GM19468 (cell line): ENCODE data around the gene VAV1.

Experiments
- ATAC-seq: cut with Tn5 transposase; IDR thresholded peaks from one replicate; pipeline ENCODE4 v1.9.1; 2021; ENCODE audit warnings: mild to moderate bottlenecking, moderate library complexity, moderate number of reproducible peaks; ENCODE audit not compliant: unreplicated experiment; ENCODE audit errors: extremely low read depth

The VAV1 gene

DNA sequence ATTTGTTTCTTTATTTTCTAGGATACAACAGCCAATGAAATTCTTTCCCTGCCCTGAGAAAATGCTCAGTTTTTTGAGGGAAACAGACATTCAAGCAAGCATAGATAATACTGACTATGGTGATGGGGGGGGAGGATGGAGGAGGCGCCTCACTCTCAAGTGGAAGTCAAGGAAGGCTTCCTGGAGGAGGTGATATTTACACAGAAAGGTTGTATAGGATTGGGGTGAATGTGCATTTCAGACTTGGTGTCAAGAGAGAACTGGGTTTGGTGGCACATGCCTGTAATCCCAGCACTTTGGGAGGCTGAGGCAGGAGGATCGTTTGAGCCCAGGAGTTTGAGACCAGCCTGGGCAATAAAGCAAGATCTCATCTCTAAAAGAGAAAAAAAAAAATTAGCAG is 102.7 kb downstream of the VAV1 start:
- ATAC-seq: no peak

- no peak for ATAC-seq
Observed at GRCh38 chr19:6876748-6877147, 104.2 kb downstream of the VAV1 start.

DNA sequence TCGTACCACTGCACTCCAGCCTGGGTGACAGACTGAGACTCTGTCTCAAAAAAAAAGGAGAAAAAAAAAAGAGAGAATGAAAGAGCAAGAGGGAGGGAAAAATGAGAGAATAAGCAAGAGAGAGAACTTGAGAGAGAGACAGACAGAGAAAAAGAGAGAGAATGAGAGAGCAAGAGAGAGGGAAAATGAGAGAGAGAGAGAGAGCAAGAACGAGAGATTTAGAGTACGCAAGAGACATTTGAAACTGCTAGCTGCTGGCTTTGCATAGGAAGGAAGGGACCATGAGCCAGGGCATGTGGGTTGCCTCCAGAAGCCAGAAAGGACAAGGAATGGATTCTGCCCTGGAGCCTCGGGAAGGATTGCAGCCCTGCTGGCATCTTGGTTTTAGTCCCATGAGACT is 105.3 kb downstream of the VAV1 start:
- ATAC-seq: no peak

GRCh38 chr19:6886277-6886897 is 113.9 kb downstream of the VAV1 start:
- no peak for ATAC-seq

DNA sequence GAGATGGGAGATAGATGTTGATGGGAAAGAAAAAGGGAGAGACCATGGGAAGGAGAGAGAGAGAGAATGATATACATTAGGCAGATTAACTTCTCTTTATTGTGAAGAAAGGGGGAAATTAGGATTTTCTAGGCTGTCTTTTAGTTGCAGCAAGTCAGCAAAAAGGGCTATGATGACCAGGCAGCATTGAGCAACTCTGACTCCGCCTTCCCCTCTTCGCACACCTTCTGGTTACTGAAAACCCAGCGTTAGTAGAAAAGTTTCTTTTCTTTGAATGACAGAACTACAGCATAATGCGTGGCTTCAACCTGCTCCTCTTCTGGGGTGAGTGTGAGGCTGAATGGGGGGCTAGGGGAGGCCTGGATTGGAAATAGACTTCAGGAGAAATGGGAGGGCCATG is 114.8 kb downstream of the VAV1 start, which contains the start of gene ADGRE1:
TSS of gene ADGRE1 (plus strand) at position 264 of the 400 bp plus-strand sequence. CDS start at position 294, 30 bp downstream.
- no peak for ATAC-seq

DNA sequence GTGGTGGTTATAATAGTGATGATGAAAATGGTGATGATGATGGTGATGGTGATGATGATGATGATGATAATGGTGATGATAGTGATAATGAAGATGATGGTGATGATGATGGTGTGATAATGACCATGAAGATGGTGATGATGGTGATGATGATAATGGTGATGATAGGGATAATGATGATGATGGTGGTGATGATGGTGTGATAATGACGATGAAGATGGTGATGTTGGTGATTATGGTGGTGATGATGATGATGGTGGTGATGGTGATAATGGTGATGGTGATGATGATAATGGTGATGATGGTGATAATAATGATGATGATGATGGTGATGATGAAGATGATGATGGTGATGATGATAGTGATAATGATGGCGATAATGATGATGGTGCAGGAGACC is 116.5 kb downstream of the VAV1 start:
- ATAC-seq: no peak

DNA sequence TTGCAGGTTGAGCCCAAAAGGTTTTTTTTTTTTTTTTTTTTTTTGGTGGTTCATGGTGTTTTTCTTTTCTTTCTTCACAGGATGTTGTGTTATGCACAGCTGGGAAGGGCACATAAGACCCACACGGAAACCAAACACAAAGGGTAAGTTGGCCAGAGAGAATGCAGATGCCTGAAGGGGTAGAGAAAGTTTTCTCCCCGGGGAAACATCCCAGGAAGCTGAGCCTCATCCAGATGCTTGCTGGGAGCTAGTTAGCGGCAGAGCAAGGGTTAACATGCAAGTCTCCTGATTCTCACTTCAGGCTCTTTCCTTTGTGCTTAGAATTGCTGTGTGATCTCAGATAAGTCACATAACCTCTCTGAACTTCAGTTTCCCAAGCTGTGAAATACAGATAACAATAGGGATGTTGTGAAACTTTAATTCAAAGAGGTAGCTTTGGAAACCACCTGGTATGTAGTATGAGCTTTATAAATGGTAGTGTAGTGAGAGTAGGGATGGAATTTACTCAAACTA is 117.9 kb downstream of the VAV1 start:
- ATAC-seq: no peak

GRCh38 chr19:6890938-6891337 is 118.4 kb downstream of the VAV1 start:
- no peak for ATAC-seq

GRCh38 chr19:6891761-6892385 is 119.4 kb downstream of the VAV1 start:
- ATAC-seq: no peak

DNA sequence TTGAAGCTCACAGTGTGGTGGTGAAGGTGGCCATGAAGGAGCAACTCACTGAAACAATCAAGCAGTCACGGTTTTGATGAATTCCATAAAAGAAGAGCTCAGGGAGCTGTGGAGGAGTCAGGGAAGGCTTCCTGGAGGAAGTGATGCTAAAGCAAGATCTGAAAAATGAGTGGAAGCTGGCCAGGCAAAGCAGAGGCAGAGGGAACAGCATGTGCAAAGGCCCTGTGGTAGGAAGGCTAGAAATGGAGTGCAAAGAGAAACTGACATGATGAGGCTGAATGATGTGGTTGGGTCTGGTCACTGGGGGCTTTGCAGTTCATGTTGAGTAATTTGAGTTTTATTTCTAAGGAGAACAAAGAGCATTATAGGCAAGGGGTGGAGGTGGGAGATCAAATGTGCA is 121.8 kb downstream of the VAV1 start:
- no peak for ATAC-seq

GRCh38 chr19:6903446-6903845 is 130.9 kb downstream of the VAV1 start:
- ATAC-seq: no peak

- no peak for ATAC-seq
Observed at GRCh38 chr19:6906559-6907060, 134.1 kb downstream of the VAV1 start.
